ENCODE measurements around the gene FBXL17.

GRCh38 chr5:107990881-107991810, 390.8 kb downstream of the FBXL17 start:
- TF ChIP-seq POLR2AphosphoS5 (IDR thresholded peaks at IDR 0.05; ENCODE audit: low read depth, low read length) (no peak), SIN3A (IDR thresholded peaks at IDR 0.05; ENCODE audit: borderline replicate concordance, insufficient read depth, low read length) (no peak), FOXP2 (optimal IDR thresholded peaks at IDR 0.05; ENCODE audit: borderline replicate concordance, extremely low read depth, extremely low read length, insufficient read depth) (no peak)
